ENCODE results near the gene NCKAP5. TPM values are rescaled to one million over a fixed set of nuclear protein-coding genes. Genes with fewer than 3 reads are reported as not detected.

The NCKAP5 gene
- total and polyA plus RNA-seq, 8 donors, result 0.23 to 1.5 (median 0.44) TPM

GRCh38 chr2:133287709-133288108 is 280.6 kb downstream of the NCKAP5 start:
- Histone ChIP-seq H3K27me3 (no peaks in the 10 kb centered on the region), H3K4me1 (no peaks in the 10 kb centered on the region), H3K27ac (no peak overlapping the region), H3K36me3 (no peaks in the 10 kb centered on the region), H3K9me3 (no peaks in the 10 kb centered on the region), H3K4me3 (no peak overlapping the region)
- WGBS, 2 donors, result 50 to 59% methylated on average over 2 of the region's 2 CpGs
- ATAC-seq, result no peak
- intact Hi-C loops (cut with DNase I), result no loop called here
- no peak for TF ChIP-seq CTCF (IDR thresholded peaks at IDR 0.05)
- DNase-seq, result no peak
- FAIRE-seq, result no peak

GRCh38 chr2:133286326-133286922 is 281.8 kb downstream of the NCKAP5 start:
- Histone ChIP-seq H3K27ac (no peak overlapping the region), H3K36me3 (no peaks in the 10 kb centered on the region), H3K27me3 (no peaks in the 10 kb centered on the region), H3K4me1 (no peaks in the 10 kb centered on the region), H3K9me3 (no peaks in the 10 kb centered on the region), H3K4me3 (no peak overlapping the region)
- DNase-seq, result no peak
- TF ChIP-seq CTCF (IDR thresholded peaks at IDR 0.05), result no peak
- no peak for ATAC-seq
- no peak for FAIRE-seq
- intact Hi-C loops (cut with DNase I), result no loop called here
- 61 to 90% methylated on average over 1 of the region's 1 CpG for WGBS, 2 donors

- no peak for FAIRE-seq
- no peak for DNase-seq
- intact Hi-C loops (cut with DNase I), result no loop called here
- no peaks in the 10 kb centered on the region for H3K4me1 ChIP-seq
- no peak overlapping the region for H3K27ac ChIP-seq
- H3K4me3 ChIP-seq, result no peak overlapping the region
- no peak for TF ChIP-seq CTCF (IDR thresholded peaks at IDR 0.05)
- ATAC-seq, result no peak
- H3K36me3 ChIP-seq, result no peaks in the 10 kb centered on the region
- H3K9me3 ChIP-seq, result no peaks in the 10 kb centered on the region
- WGBS, 2 donors, result 58 to 61% methylated on average over 3 of the region's 3 CpGs
- H3K27me3 ChIP-seq, result no peaks in the 10 kb centered on the region
These were observed 295.2 kb downstream of the NCKAP5 start for GRCh38 chr2:133273031-133273430.

GRCh38 chr2:133271105-133271504 is 297.2 kb downstream of the NCKAP5 start:
- intact Hi-C loops (cut with DNase I), result no loop called here
- FAIRE-seq (no peak), DNase-seq (no peak), ATAC-seq (no peak)
- no peaks in the 10 kb centered on the region for H3K9me3 ChIP-seq
- no peak overlapping the region for H3K4me3 ChIP-seq
- TF ChIP-seq CTCF (IDR thresholded peaks at IDR 0.05), result no peak
- H3K36me3 ChIP-seq, result no peaks in the 10 kb centered on the region
- WGBS, 2 donors, result 56 to 65% methylated on average over 4 of the region's 4 CpGs
- H3K4me1 ChIP-seq, result no peaks in the 10 kb centered on the region
- no peak overlapping the region for H3K27ac ChIP-seq
- H3K27me3 ChIP-seq, result no peaks in the 10 kb centered on the region

GRCh38 chr2:133270550-133270949 is 297.7 kb downstream of the NCKAP5 start:
- no peak overlapping the region for H3K27ac ChIP-seq
- ATAC-seq (no peak), DNase-seq (no peak), FAIRE-seq (no peak)
- H3K36me3 ChIP-seq, result no peaks in the 10 kb centered on the region
- no peaks in the 10 kb centered on the region for H3K4me1 ChIP-seq
- TF ChIP-seq CTCF (IDR thresholded peaks at IDR 0.05), result no peak
- H3K4me3 ChIP-seq, result no peak overlapping the region
- no peaks in the 10 kb centered on the region for H3K27me3 ChIP-seq
- 85 to 92% methylated on average over 5 of the region's 5 CpGs for WGBS, 2 donors
- no peaks in the 10 kb centered on the region for H3K9me3 ChIP-seq
- intact Hi-C loops (cut with DNase I), result no loop called here

Measured in pancreas (tissue), 10 donors.